Loucy (cell line): ENCODE results near the gene EMILIN3.

Experiments used
- EZH2phosphoT487 ChIP-seq: fragments of 200-600 bp; IDR thresholded peaks from 2 replicates; pipeline ENCODE4 v1.6.1; 2018; ENCODE audit warnings: antibody characterized with exemption, mild to moderate bottlenecking, moderate library complexity, borderline replicate concordance
- TF ChIP-seq, protein P1 (sequence below): fragments of 200-600 bp; sonication (generic); conservative IDR thresholded peaks from 2 replicates; pipeline ENCODE4 v1.5.1; 2014; ENCODE audit warnings: mild to moderate bottlenecking, antibody characterized with exemption, low read length

DNA sequence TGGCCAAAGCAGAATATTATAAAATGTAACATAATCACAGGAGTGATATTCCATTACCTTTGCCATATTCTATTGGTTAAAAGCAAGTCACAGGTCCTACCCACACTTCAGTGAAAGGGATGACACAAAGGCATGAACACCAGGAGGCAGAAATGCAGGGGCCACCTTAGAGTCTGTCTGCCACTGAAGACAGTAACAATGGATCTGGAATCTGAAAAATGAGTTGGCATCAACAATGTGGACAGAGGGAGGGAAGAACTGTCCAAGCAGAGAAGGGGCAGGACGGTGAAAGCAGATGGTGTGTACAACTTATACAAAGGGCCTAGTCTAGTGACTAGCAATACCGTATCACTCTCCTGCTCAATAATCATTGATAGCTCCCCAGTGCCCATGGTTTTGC is 32.6 kb downstream of the EMILIN3 start:
- TF ChIP-seq, protein P1, sequence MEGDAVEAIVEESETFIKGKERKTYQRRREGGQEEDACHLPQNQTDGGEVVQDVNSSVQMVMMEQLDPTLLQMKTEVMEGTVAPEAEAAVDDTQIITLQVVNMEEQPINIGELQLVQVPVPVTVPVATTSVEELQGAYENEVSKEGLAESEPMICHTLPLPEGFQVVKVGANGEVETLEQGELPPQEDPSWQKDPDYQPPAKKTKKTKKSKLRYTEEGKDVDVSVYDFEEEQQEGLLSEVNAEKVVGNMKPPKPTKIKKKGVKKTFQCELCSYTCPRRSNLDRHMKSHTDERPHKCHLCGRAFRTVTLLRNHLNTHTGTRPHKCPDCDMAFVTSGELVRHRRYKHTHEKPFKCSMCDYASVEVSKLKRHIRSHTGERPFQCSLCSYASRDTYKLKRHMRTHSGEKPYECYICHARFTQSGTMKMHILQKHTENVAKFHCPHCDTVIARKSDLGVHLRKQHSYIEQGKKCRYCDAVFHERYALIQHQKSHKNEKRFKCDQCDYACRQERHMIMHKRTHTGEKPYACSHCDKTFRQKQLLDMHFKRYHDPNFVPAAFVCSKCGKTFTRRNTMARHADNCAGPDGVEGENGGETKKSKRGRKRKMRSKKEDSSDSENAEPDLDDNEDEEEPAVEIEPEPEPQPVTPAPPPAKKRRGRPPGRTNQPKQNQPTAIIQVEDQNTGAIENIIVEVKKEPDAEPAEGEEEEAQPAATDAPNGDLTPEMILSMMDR: no peak
- no peak for TF ChIP-seq EZH2phosphoT487
